ENCODE results near the gene ETS1.

The ETS1 gene

GRCh38 chr11:128555606-128556005 lies 31.8 kb downstream of the ETS1 start:
- TF ChIP-seq ZNF24 (tag by site-specific recombination; IDR thresholded peaks at IDR 0.05) (no peak), ZNF26 (tag by site-specific recombination; IDR thresholded peaks at IDR 0.05) (no peak), SETDB1 (IDR thresholded peaks at IDR 0.05; ENCODE audit: insufficient read length, low read length) (no peak), ZFP37 (tag by site-specific recombination; IDR thresholded peaks at IDR 0.05) (no peak), ZBTB49 (tag by site-specific recombination; IDR thresholded peaks at IDR 0.05; ENCODE audit: low read depth) (no peak), SP7 (tag by site-specific recombination; IDR thresholded peaks at IDR 0.05) (no peak), ZBTB17 (tag by site-specific recombination; IDR thresholded peaks at IDR 0.05) (0 out of 2 replicates have a peak, but pooled peaks have one; percentile 15), ZNF221 (tag by site-specific recombination; IDR thresholded peaks at IDR 0.05; ENCODE audit: borderline replicate concordance) (no peak)
- H3K36me3 ChIP-seq (ENCODE audit: control insufficient read depth in 2 of 2, insufficient read depth in 1 of 2, low read length in 2 of 2), result no peaks in the 10 kb centered on the region
- H3K4me3 ChIP-seq (ENCODE audit: low read depth, low read length), result no peak overlapping the region
- no peaks in the 10 kb centered on the region for H3K4me1 ChIP-seq (ENCODE audit: control insufficient read depth, insufficient read depth, low read length)
- H3K9me3 ChIP-seq (ENCODE audit: control insufficient read depth, insufficient read depth, low read depth, low read length), result no peaks in the 10 kb centered on the region
- ChIA-PET CTCF (interaction anchor here (0.6 to 5.0 kb wide), 16 partner anchors 8 to 398 kb away, joined by 3 to 56 read pairs (median 4); no protein-coding TSS in a partner anchor), POLR2A (no interaction called here)
- no peak overlapping the region for H3K27ac ChIP-seq (ENCODE audit: extremely low read depth, low read depth, low read length)

GRCh38 chr11:128553662-128554362 lies 33.5 kb downstream of the ETS1 start:
- Histone ChIP-seq H3K4me3 (ENCODE audit: low read depth, low read length) (no peak overlapping the region), H3K9me3 (ENCODE audit: control insufficient read depth, insufficient read depth, low read depth, low read length) (no peaks in the 10 kb centered on the region), H3K27ac (ENCODE audit: extremely low read depth, low read depth, low read length) (no peak overlapping the region), H3K4me1 (ENCODE audit: control insufficient read depth, insufficient read depth, low read length) (no peaks in the 10 kb centered on the region), H3K36me3 (ENCODE audit: control insufficient read depth in 2 of 2, insufficient read depth in 1 of 2, low read length in 2 of 2) (no peaks in the 10 kb centered on the region)
- CTCF ChIA-PET, result interaction anchor here (0.6 to 5.0 kb wide), 21 partner anchors 11 to 397 kb away, joined by 3 to 56 read pairs (median 4); no protein-coding TSS in a partner anchor
- POLR2A ChIA-PET, result no interaction called here
- TF ChIP-seq CTCF (tag by site-specific recombination; IDR thresholded peaks at IDR 0.05) (peak; percentile 51), ZNF660 (tag by site-specific recombination; IDR thresholded peaks at IDR 0.05) (no peak)

- ChIA-PET POLR2A (no interaction called here), CTCF (interaction anchor here (0.5 to 5.0 kb wide), 13 partner anchors 10 to 386 kb away, joined by 3 to 56 read pairs (median 5); no protein-coding TSS in a partner anchor)
- no peaks in the 10 kb centered on the region for H3K4me1 ChIP-seq (ENCODE audit: control insufficient read depth, insufficient read depth, low read length)
- no peaks in the 10 kb centered on the region for H3K36me3 ChIP-seq (ENCODE audit: control insufficient read depth in 2 of 2, insufficient read depth in 1 of 2, low read length in 2 of 2)
- no peaks in the 10 kb centered on the region for H3K9me3 ChIP-seq (ENCODE audit: control insufficient read depth, insufficient read depth, low read depth, low read length)
- H3K4me3 ChIP-seq (ENCODE audit: low read depth, low read length), result no peak overlapping the region
- H3K27ac ChIP-seq (ENCODE audit: extremely low read depth, low read depth, low read length), result no peak overlapping the region
- TF ChIP-seq ZNF132 (tag by site-specific recombination; IDR thresholded peaks at IDR 0.05; ENCODE audit: borderline replicate concordance) (no peak), PBX3 (CRISPR knock-in tag; IDR thresholded peaks at IDR 0.05) (no peak), ZNF114 (tag by site-specific recombination; IDR thresholded peaks at IDR 0.05) (no peak), YY1 (tag by site-specific recombination; IDR thresholded peaks at IDR 0.05) (no peak), FEZF1 (tag by site-specific recombination; IDR thresholded peaks at IDR 0.05) (no peak), ZFP69B (tag by site-specific recombination; IDR thresholded peaks at IDR 0.05) (no peak), ZNF488 (tag by site-specific recombination; IDR thresholded peaks at IDR 0.05) (no peak), ZNF473 (tag by site-specific recombination; IDR thresholded peaks at IDR 0.05) (no peak)
Observed at GRCh38 chr11:128552783-128553661, 34.3 kb downstream of the ETS1 start.

Data from HEK293 (cell line).